NB4 (cell line): ENCODE data around the gene PUM2.

Source experiments
- DNase-seq: peaks from one replicate; pipeline ENCODE4 v3.0.0; 2010; ENCODE audit warnings: low read depth
- H3K4me3 ChIP-seq: one replicate; pipeline ENCODE4 v1.5.1; 2011; ENCODE audit warnings: mild to moderate bottlenecking, low read depth, low read length, moderate library complexity
- CTCF ChIP-seq: IDR thresholded peaks from one replicate; pipeline ENCODE4 v1.5.1; 2012; ENCODE audit warnings: low read depth, low read length
- MAX ChIP-seq: IDR thresholded peaks from 2 replicates; pipeline ENCODE4 v1.6.1; 2011; ENCODE audit warnings: low read depth, low read length
- MYC ChIP-seq: IDR thresholded peaks from 2 replicates; pipeline ENCODE4 v1.6.1; 2011; ENCODE audit warnings: low read depth, low read length
- POLR2A ChIP-seq: IDR thresholded peaks from 2 replicates; pipeline ENCODE4 v1.6.1; 2011; ENCODE audit warnings: mild to moderate bottlenecking; ENCODE audit not compliant: insufficient read length; ENCODE audit errors: extremely low read depth

Gene PUM2

GRCh38 chr2:20227894-20228505, 122.6 kb downstream of the PUM2 start:
- no peak for DNase-seq
- H3K4me3 ChIP-seq: no peak overlapping the region
- TF ChIP-seq CTCF: no peak
- no peak for TF ChIP-seq MYC
- no peak for TF ChIP-seq MAX
- TF ChIP-seq POLR2A: no peak

- TF ChIP-seq CTCF (no peak), MAX (no peak)
- DNase-seq: no peak
- no peak overlapping the region for H3K4me3 ChIP-seq
Observed at GRCh38 chr2:20226152-20226545, 124.5 kb downstream of the PUM2 start.

GRCh38 chr2:20225294-20226151, 125.1 kb downstream of the PUM2 start:
- H3K4me3 ChIP-seq: no peak overlapping the region
- peak; percentile 78 for DNase-seq
- TF ChIP-seq MAX (no peak), POLR2A (no peak), MYC (no peak), CTCF (peak; percentile 42)

GRCh38 chr2:20224716-20225293, 125.8 kb downstream of the PUM2 start, which contains the start of gene SDC1:
TSS of gene SDC1 (minus strand) at chr2:20225130. CDS start at chr2:20224867, 263 bp downstream.
- peak; percentile 64 for DNase-seq
- peak within 1 kb of the TSS; percentile 44 for H3K4me3 ChIP-seq
- TF ChIP-seq CTCF (no peak), MYC (no peak)

- peak overlapping the region; percentile 44 for H3K4me3 ChIP-seq
- TF ChIP-seq POLR2A (peak; percentile 14), MYC (no peak), CTCF (no peak), MAX (no peak)
- DNase-seq: no peak
Observed at GRCh38 chr2:20224164-20224715, 126.4 kb downstream of the PUM2 start.
